Measurements from ENCODE around the gene ANKDD1A.

DNA sequence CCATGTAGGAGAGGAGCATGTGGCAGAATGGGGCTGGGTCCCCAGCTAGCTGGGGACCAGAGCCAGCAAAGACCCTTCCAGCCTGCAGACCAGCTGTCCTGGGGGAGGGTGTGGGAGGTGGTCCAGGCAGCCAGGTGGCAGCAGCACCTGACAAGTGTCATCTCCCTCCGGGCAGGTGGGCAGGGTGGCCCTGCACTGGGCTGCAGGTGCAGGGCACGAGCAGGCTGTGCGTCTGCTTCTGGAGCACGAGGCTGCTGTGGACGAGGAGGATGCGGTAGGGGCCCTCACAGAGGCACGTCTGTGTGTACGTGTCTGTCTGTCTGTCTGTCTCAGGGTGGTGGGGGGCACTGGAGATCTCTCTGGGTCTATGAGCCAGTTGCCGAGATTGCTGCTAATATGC, 5.5 kb downstream of the ANKDD1A start:
- no peak for TF ChIP-seq POLR2AphosphoS5 (IDR thresholded peaks at IDR 0.05)
- TF ChIP-seq CTCF (IDR thresholded peaks at IDR 0.05) = no peak
- no peak for TF ChIP-seq POLR2A (IDR thresholded peaks at IDR 0.05)

All from transverse colon (tissue), 4 donors.